Measurements from ENCODE around the gene TEX38.

GRCh38 chr1:46708121-46708520 is 36.5 kb downstream of the TEX38 start:
- no peak for TF ChIP-seq POLR2A (IDR thresholded peaks at IDR 0.05)
- no peak for TF ChIP-seq CTCF (IDR thresholded peaks at IDR 0.05)
